Ishikawa (cell line): Measurements from ENCODE around the gene NUMB.

ENCODE experiments used
- CEBPB ChIP-seq: IDR thresholded peaks from 2 replicates; pipeline ENCODE4 v1.6.1; 2012
- CREB1 ChIP-seq: IDR thresholded peaks from 2 replicates; pipeline ENCODE4 v1.6.1; 2012; ENCODE audit warnings: low read depth
- EGR1 ChIP-seq: IDR thresholded peaks from 2 replicates; pipeline ENCODE4 v1.6.1; 2012
- EP300 ChIP-seq: IDR thresholded peaks from 2 replicates; pipeline ENCODE4 v1.6.1; 2012; ENCODE audit warnings: borderline replicate concordance
- FOXM1 ChIP-seq: IDR thresholded peaks from 2 replicates; pipeline ENCODE4 v1.6.1; 2012; ENCODE audit warnings: low read depth, borderline replicate concordance
- NFIC ChIP-seq: IDR thresholded peaks from 2 replicates; pipeline ENCODE4 v1.6.1; 2012
- RAD21 ChIP-seq: IDR thresholded peaks from 2 replicates; pipeline ENCODE4 v1.6.1; 2012; ENCODE audit warnings: low read depth
- TAF1 ChIP-seq: IDR thresholded peaks from 2 replicates; pipeline ENCODE4 v1.6.1; 2012; ENCODE audit warnings: low read depth, mild to moderate bottlenecking
- TCF12 ChIP-seq: IDR thresholded peaks from 2 replicates; pipeline ENCODE4 v1.6.1; 2012; ENCODE audit warnings: low read depth
- TEAD4 ChIP-seq: IDR thresholded peaks from 2 replicates; pipeline ENCODE4 v1.6.1; 2012
- YY1 ChIP-seq: IDR thresholded peaks from 2 replicates; pipeline ENCODE4 v1.6.1; 2012; ENCODE audit warnings: low read depth
- ZBTB7A ChIP-seq: IDR thresholded peaks from 2 replicates; pipeline ENCODE4 v1.6.1; 2012; ENCODE audit warnings: low read depth
- TF ChIP-seq, protein P1 (sequence below): IDR thresholded peaks from 2 replicates; pipeline ENCODE4 v1.6.1; 2012
- TF ChIP-seq, protein P2 (sequence below): IDR thresholded peaks from 2 replicates; pipeline ENCODE4 v1.6.1; 2012
- TF ChIP-seq, protein P3 (sequence below): IDR thresholded peaks from 2 replicates; pipeline ENCODE4 v1.6.1; 2012; ENCODE audit warnings: low read depth, mild to moderate bottlenecking

NUMB gene

DNA sequence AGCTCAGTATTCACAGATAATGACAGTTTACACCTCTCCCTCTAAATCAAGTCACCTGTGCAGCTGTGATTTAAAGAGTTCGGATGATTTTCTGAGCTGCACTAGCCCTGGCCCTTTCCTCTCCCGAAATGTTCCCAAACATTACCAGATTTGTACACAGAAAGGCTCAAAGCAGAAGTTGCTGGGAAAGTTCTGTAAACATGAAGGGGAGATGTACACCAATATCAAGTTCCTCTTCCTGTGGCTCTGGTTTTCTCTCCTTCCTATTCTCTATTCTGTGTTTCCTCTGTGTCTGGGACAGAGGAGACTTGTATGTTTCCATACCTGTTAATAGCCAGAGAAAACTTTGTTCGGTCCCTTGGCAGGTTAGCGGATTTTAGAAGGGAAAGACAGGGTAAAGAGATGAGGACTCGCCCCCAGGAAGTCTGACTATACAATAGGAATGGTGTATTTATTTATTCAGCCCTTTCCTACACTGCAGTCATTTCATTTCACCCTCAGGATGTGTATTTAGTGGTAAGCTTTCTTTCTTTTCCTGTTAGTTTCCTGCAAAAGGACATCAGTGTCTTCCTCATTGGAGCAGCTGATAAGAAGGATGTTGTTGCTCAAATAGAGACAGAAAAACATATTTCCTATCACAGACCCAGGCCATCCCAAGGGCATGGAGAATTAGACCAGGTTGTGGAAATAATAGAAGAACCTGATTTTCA lies 7.6 kb upstream of the NUMB start:
- no peak for TF ChIP-seq TEAD4

DNA sequence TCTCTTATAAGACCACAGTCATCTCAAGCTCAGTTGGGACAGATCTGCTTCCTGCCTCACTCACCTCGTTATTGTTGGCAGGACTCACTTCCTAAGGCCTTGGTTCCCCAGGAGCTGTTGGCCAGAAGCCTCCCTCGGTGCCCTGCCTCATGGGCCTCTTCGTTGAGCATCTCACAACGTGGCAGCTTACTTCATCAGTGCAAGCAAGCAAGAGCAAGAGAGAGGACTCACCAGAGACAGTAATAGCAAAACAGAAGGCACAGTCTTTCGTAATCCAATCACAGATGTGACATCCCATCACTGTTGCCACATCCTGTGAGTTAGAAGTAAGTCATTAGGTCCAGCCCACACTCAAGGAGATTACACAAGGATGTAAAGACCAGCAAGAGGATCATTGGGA lies 5.1 kb upstream of the NUMB start:
- TF ChIP-seq RAD21 = no peak

DNA sequence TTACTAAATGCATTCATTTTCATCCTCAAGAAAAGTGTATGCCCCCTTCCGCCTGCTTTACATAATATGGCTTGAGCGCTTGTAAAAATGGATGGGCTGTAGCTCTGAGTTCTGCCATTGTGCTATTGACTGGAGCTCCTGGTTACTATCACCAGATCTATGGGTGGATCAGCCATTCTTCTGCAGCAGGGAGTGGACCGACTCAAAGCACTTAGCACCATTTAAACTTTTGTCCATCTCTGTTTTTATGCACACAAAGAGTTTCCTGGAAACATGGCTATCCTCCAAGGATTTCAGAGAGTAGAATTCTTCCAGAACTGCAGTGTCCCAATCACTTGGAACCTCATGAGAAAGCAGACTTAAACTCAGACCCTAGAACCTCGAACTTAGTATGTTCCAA lies 4.5 kb upstream of the NUMB start:
- no peak for TF ChIP-seq TCF12
- no peak for TF ChIP-seq TEAD4
- no peak for TF ChIP-seq YY1
- no peak for TF ChIP-seq FOXM1
- TF ChIP-seq, protein P1, sequence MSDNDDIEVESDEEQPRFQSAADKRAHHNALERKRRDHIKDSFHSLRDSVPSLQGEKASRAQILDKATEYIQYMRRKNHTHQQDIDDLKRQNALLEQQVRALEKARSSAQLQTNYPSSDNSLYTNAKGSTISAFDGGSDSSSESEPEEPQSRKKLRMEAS = no peak
- no peak for TF ChIP-seq CREB1
- TF ChIP-seq, protein P2, sequence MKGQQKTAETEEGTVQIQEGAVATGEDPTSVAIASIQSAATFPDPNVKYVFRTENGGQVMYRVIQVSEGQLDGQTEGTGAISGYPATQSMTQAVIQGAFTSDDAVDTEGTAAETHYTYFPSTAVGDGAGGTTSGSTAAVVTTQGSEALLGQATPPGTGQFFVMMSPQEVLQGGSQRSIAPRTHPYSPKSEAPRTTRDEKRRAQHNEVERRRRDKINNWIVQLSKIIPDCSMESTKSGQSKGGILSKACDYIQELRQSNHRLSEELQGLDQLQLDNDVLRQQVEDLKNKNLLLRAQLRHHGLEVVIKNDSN = no peak
- TF ChIP-seq CEBPB = no peak
- no peak for TF ChIP-seq EGR1
- no peak for TF ChIP-seq EP300
- no peak for TF ChIP-seq TAF1

DNA sequence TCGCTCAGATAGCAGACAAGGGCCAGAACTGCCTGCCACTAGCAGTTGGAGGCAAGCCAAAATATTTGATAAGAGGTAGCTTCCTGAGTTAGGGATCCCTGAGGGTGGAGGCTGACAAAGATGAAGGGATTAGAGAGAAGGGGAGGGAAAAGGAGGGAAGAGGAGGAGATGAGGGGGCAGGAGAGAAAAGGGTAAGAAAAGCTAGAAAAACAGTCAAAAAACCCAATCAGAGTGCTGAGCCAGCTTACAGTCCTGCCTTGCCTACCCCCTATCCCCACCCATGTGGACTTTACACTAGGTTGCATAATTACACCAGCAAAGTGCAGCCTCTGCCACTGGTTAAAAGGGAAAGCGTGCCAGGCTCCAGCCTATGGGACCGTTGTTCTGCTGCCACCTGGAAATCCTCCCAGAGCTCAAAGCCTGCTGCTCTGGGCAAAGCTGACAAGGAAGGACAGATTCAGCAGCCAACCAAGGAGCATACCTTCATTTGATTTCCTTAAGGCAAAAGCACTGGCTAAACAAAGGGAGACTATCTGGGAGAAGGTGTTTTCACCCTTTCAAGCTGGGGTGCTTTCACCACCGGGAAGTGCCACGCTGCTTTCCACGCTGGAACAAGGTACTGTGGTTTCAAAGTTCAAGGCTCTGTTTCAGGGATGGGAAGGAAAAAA lies 3.8 kb upstream of the NUMB start:
- TF ChIP-seq, protein P3, sequence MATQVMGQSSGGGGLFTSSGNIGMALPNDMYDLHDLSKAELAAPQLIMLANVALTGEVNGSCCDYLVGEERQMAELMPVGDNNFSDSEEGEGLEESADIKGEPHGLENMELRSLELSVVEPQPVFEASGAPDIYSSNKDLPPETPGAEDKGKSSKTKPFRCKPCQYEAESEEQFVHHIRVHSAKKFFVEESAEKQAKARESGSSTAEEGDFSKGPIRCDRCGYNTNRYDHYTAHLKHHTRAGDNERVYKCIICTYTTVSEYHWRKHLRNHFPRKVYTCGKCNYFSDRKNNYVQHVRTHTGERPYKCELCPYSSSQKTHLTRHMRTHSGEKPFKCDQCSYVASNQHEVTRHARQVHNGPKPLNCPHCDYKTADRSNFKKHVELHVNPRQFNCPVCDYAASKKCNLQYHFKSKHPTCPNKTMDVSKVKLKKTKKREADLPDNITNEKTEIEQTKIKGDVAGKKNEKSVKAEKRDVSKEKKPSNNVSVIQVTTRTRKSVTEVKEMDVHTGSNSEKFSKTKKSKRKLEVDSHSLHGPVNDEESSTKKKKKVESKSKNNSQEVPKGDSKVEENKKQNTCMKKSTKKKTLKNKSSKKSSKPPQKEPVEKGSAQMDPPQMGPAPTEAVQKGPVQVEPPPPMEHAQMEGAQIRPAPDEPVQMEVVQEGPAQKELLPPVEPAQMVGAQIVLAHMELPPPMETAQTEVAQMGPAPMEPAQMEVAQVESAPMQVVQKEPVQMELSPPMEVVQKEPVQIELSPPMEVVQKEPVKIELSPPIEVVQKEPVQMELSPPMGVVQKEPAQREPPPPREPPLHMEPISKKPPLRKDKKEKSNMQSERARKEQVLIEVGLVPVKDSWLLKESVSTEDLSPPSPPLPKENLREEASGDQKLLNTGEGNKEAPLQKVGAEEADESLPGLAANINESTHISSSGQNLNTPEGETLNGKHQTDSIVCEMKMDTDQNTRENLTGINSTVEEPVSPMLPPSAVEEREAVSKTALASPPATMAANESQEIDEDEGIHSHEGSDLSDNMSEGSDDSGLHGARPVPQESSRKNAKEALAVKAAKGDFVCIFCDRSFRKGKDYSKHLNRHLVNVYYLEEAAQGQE = no peak
- no peak for TF ChIP-seq CREB1
- TF ChIP-seq, protein P2 = no peak
- TF ChIP-seq NFIC = no peak
- no peak for TF ChIP-seq RAD21
- TF ChIP-seq FOXM1 = no peak
- no peak for TF ChIP-seq CEBPB
- TF ChIP-seq TCF12 = no peak
- TF ChIP-seq YY1 = no peak
- no peak for TF ChIP-seq EP300
- no peak for TF ChIP-seq EGR1

DNA sequence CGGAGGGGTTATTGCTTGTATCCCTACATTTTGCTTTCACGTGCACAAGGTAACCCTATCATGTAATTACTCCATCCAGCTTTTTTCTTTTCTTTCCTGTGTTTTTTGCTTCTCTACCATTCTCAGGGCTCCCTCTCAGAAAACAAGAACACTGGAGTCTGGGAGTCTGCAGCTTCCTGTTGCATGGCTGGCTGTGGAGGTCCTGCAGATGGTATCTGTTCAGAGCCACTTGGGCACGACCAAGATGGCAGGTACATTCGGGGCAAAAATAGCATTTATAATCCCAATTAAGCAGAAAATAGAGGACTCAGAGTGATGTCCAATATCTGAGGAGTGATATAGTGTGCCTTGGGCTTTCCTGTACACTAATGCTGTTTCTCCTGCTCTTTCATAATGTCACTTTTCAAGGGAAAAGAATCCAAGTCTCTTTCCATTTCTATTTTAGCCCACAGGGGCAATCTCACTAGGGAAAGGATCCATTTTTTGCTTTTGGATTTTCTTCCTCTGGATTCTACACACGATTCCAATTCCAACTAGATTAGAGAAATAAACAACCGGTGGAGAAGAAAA lies 3.2 kb upstream of the NUMB start:
- TF ChIP-seq TEAD4 (no peak), FOXM1 (no peak), CEBPB (no peak), TCF12 (no peak), EP300 (no peak), NFIC (no peak), YY1 (no peak), RAD21 (no peak), CREB1 (no peak), ZBTB7A (no peak), EGR1 (no peak), TAF1 (no peak)
- TF ChIP-seq, protein P2 = no peak
- TF ChIP-seq, protein P3 = no peak
- TF ChIP-seq, protein P1 = no peak
